WI38 (cell line): ENCODE data around the gene TOM1L2.

Source experiments
- H3K4me3 ChIP-seq: 2 replicates; pipeline ENCODE4 v1.5.1; 2011; ENCODE audit warnings: low read depth, mild to moderate bottlenecking, control low read depth, low read length
- CTCF ChIP-seq: IDR thresholded peaks from 2 replicates; pipeline ENCODE4 v1.5.1; 2012; ENCODE audit warnings: low read depth, mild to moderate bottlenecking, control low read depth, low read length

TOM1L2 gene

DNA sequence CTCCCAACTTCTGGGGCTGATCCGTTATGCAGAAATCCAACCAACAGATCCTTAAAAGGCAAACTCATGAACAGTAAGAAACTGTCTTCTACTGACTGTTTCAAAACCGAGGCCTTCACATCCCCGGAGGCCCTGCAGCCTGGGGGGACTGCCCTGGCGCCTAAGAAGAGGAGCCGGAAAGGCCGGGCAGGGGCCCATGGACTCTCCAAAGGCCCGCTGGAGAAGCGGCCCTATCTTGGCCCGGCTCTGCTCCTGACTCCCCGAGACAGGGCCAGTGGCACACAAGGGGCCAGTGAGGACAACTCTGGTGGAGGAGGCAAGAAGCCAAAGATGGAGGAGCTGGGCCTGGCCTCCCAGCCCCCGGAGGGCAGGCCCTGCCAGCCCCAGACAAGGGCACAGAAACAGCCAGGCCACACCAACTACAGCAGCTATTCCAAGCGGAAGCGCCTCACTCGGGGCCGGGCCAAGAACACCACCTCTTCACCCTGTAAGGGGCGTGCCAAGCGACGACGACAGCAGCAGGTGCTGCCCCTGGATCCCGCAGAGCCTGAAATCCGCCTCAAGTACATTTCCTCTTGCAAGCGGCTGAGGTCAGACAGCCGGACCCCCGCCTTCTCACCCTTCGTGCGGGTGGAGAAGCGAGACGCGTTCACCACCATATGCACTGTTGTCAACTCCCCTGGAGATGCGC lies 174.9 kb downstream of the TOM1L2 start:
- H3K4me3 ChIP-seq, result no peak overlapping the region
- no peak for TF ChIP-seq CTCF

DNA sequence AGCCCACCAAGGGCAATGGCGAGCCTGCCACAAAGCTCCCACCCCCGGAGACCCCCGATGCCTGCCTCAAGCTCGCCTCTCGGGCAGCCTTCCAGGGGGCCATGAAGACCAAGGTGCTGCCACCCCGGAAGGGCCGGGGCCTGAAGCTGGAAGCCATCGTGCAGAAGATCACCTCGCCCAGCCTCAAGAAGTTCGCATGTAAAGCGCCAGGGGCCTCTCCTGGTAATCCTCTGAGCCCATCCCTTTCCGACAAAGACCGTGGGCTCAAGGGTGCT lies 175.5 kb downstream of the TOM1L2 start:
- no peak overlapping the region for H3K4me3 ChIP-seq
- TF ChIP-seq CTCF, result no peak

- H3K4me3 ChIP-seq, result no peak overlapping the region
- TF ChIP-seq CTCF, result no peak
Measured at GRCh38 chr17:17795946-17796786, 176.0 kb downstream of the TOM1L2 start.

- no peak for TF ChIP-seq CTCF
- no peak overlapping the region for H3K4me3 ChIP-seq
Measured at GRCh38 chr17:17795296-17795695, 176.9 kb downstream of the TOM1L2 start.

DNA sequence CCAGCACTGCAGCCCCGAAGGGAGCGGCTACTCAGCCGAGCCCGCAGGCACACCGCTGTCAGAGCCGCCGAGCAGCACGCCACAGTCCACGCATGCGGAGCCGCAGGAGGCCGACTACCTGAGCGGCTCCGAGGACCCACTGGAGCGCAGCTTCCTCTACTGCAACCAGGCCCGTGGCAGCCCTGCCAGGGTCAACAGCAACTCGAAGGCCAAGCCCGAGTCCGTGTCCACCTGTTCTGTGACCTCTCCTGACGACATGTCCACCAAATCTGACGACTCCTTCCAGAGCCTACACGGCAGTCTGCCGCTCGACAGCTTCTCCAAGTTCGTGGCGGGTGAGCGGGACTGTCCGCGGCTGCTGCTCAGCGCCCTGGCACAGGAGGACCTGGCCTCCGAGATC lies 177.8 kb downstream of the TOM1L2 start:
- TF ChIP-seq CTCF, result no peak
- H3K4me3 ChIP-seq, result no peak overlapping the region
